HCT116 (cell line): Measurements from ENCODE around the gene PAMR1. TPM values are rescaled to one million over a fixed set of nuclear protein-coding genes. Genes with fewer than 3 reads are reported as not detected.

Source experiments
- ATAC-seq: fragments of 200-7000 bp; cut with Tn5 transposase; 2 replicates; pipeline ENCODE4 v1.9.1; 2020; ENCODE audit warnings: mild to moderate bottlenecking, moderate library complexity
- BruUV-seq: library from RNA; stranded (reverse); fragments of 400-500 nt; replicated peaks from 2 replicates; lab custom pipeline; 2021; lab: Mats Ljungman, UMichigan
- CTCF ChIA-PET: fragments of 300-600 bp; sonication (Branson Sonifier 250); formaldehyde crosslinking; loops from one replicate; lab custom pipeline; 2021; ENCODE audit warnings: antibody characterized with exemption; lab: Charles Lee
- POLR2A ChIA-PET: fragments of 300-600, 350-600 bp; sonication (Branson Sonifier 250); formaldehyde crosslinking; loops from one replicate; lab custom pipeline; 2021; ENCODE audit warnings: antibody characterized with exemption; lab: Charles Lee
- RAD21 ChIA-PET, 2 experiments: fragments of 300-600 bp; sonication (Branson Sonifier 250); formaldehyde crosslinking; loops; one replicate each; lab custom pipeline; 2023; ENCODE audit warnings: low total read pairs in 2 of 2; ENCODE audit not compliant: uncharacterized antibody in 2 of 2, unreplicated experiment in 2 of 2, low non-redundant PET in 1 of 2; lab: Charles Lee
- DNase-seq: peaks from one replicate; pipeline ENCODE4 v3.0.0-alpha.2; 2010; ENCODE audit warnings: low read depth, low spot score
- H2AFZ ChIP-seq: fragments of 200-600 bp; shearing (Covaris generic), sonication (generic); 2 replicates; pipeline ENCODE4 v1.6.1; 2017; ENCODE audit warnings: low read depth, mixed run types, mixed read lengths, antibody characterized with exemption, low read length; ENCODE audit not compliant: poor library complexity, severe bottlenecking
- H3K27ac ChIP-seq: 2 replicates; pipeline ENCODE4 v1.5.1; 2012; ENCODE audit warnings: low read depth, low read length
- H3K27me3 ChIP-seq: fragments of 200-600 bp; sonication (generic); 2 replicates; pipeline ENCODE4 v1.6.1; 2016; ENCODE audit warnings: mixed run types, low read length, mixed read lengths; ENCODE audit not compliant: insufficient read depth
- H3K36me3 ChIP-seq, 2 experiments: fragments of 200-500 bp in 1 of 2; fragments of 200-600 bp in 1 of 2; sonication (Bioruptor generic) in 1 of 2; sonication (generic) in 1 of 2; 2 replicates each; pipeline versions ENCODE4 v1.5.1 to v1.6.1; 2014 to 2016; ENCODE audit warnings: low read length in 2 of 2, inconsistent platforms in 1 of 2, mixed read lengths in 1 of 2, mixed run types in 1 of 2; ENCODE audit not compliant: insufficient read depth in 2 of 2, control insufficient read depth in 1 of 2
- H3K4me1 ChIP-seq, 2 experiments: fragments of 200-600 bp in 1 of 2; sonication (generic) in 1 of 2; 2 replicates each; pipeline versions ENCODE4 v1.5.1 to v1.6.1; 2012 to 2017; ENCODE audit warnings: low read length in 2 of 2, inconsistent platforms in 1 of 2, mild to moderate bottlenecking in 1 of 2, mixed read lengths in 1 of 2, mixed run types in 1 of 2, moderate library complexity in 1 of 2; ENCODE audit not compliant: insufficient read depth in 2 of 2, control insufficient read depth in 1 of 2
- H3K4me2 ChIP-seq: fragments of 200-600 bp; sonication (generic); 2 replicates; pipeline ENCODE4 v1.6.1; 2017; ENCODE audit warnings: mixed run types, low read length, mixed read lengths
- H3K4me3 ChIP-seq, 2 experiments: fragments of 200-600 bp in 1 of 2; sonication (generic) in 1 of 2; replicated peaks in 1 of 2; 2 replicates each; pipeline ENCODE4 v1.5.1; 2011 to 2016; ENCODE audit warnings: low read length in 2 of 2, control low read depth in 1 of 2, low read depth in 1 of 2, mild to moderate bottlenecking in 1 of 2, mixed read lengths in 1 of 2, mixed run types in 1 of 2
- H3K79me2 ChIP-seq: fragments of 200-600 bp; sonication (generic); 2 replicates; pipeline ENCODE4 v1.6.1; 2017; ENCODE audit warnings: mild to moderate bottlenecking, mixed run types, low read length, moderate library complexity, mixed read lengths; ENCODE audit not compliant: insufficient read depth
- H3K9ac ChIP-seq: fragments of 200-600 bp; sonication (generic); 2 replicates; pipeline ENCODE4 v1.6.1; 2016; ENCODE audit warnings: low read length, mixed read lengths
- H3K9me2 ChIP-seq: fragments of 200-600 bp; sonication (generic), shearing (Covaris generic); 2 replicates; pipeline ENCODE4 v1.6.1; 2017; ENCODE audit warnings: mixed run types, mild to moderate bottlenecking, moderate library complexity; ENCODE audit not compliant: insufficient read depth
- H3K9me3 ChIP-seq, 2 experiments: fragments of 200-500 bp in 1 of 2; fragments of 200-600 bp in 1 of 2; sonication (Bioruptor generic) in 1 of 2; sonication (generic) in 1 of 2; 2 replicates each; pipeline ENCODE4 v1.6.1; 2014 to 2017; ENCODE audit warnings: low read length in 2 of 2, mixed read lengths in 2 of 2, inconsistent platforms in 1 of 2, low read depth in 1 of 2, mild to moderate bottlenecking in 1 of 2, mixed run types in 1 of 2, moderate library complexity in 1 of 2; ENCODE audit not compliant: control insufficient read depth in 1 of 2, insufficient read depth in 1 of 2
- H4K20me1 ChIP-seq: fragments of 200-600 bp; sonication (generic), shearing (Covaris generic); 2 replicates; pipeline ENCODE4 v1.6.1; 2017; ENCODE audit warnings: mixed run types, mild to moderate bottlenecking, moderate library complexity; ENCODE audit not compliant: insufficient read depth
- ATF3 ChIP-seq: IDR thresholded peaks from 2 replicates; pipeline ENCODE4 v1.6.1; 2012
- CEBPB ChIP-seq: IDR thresholded peaks from 2 replicates; pipeline ENCODE4 v1.6.1; 2012; ENCODE audit warnings: low read depth
- EGR1 ChIP-seq: IDR thresholded peaks from 2 replicates; pipeline ENCODE4 v1.6.1; 2012; ENCODE audit warnings: low read depth
- ELF1 ChIP-seq: IDR thresholded peaks from 2 replicates; pipeline ENCODE4 v1.6.1; 2012; ENCODE audit warnings: low read depth, borderline replicate concordance
- EZH2phosphoT487 ChIP-seq: fragments of 200-600 bp; IDR thresholded peaks from 2 replicates; pipeline ENCODE4 v1.6.1; 2018; ENCODE audit warnings: antibody characterized with exemption, borderline replicate concordance
- FOSL1 ChIP-seq: IDR thresholded peaks from 2 replicates; pipeline ENCODE4 v1.6.1; 2012; ENCODE audit warnings: low read depth
- JUND ChIP-seq: IDR thresholded peaks from 2 replicates; pipeline ENCODE4 v1.6.1; 2012
- MAX ChIP-seq: IDR thresholded peaks from 2 replicates; pipeline ENCODE4 v1.6.1; 2012
- POLR2AphosphoS5 ChIP-seq: IDR thresholded peaks from 2 replicates; pipeline ENCODE4 v1.6.1; 2011; ENCODE audit warnings: mild to moderate bottlenecking, low read depth, low read length, moderate library complexity
- RAD21 ChIP-seq: IDR thresholded peaks from 2 replicates; pipeline ENCODE4 v1.6.1; 2012; ENCODE audit warnings: low read depth, mild to moderate bottlenecking
- SIN3A ChIP-seq: IDR thresholded peaks from 2 replicates; pipeline ENCODE4 v1.6.1; 2012; ENCODE audit warnings: low read depth
- SRF ChIP-seq: IDR thresholded peaks from 2 replicates; pipeline ENCODE4 v1.6.1; 2012; ENCODE audit warnings: low read depth
- TCF7L2 ChIP-seq: IDR thresholded peaks from 2 replicates; pipeline ENCODE4 v1.7.0; 2011; ENCODE audit warnings: borderline replicate concordance, inconsistent platforms; ENCODE audit not compliant: insufficient read depth, insufficient read length; ENCODE audit errors: extremely low read depth
- intact Hi-C: fragments of 100-400 bp; cut with micrococcal nuclease; formaldehyde crosslinking; loops from 2 replicates; pipeline ENCODE4 v1.10.0; 2022
- total RNA-seq: library from RNA; stranded (reverse); gene quantifications from one replicate; pipeline ENCODE4 v1.2.1, GENCODE V29; 2021; ENCODE audit not compliant: unreplicated experiment
- TF ChIP-seq, protein P1 (sequence below): IDR thresholded peaks from 2 replicates; pipeline ENCODE4 v1.6.1; 2012; ENCODE audit warnings: low read depth
- TF ChIP-seq, protein P2 (sequence below): IDR thresholded peaks from 2 replicates; pipeline ENCODE4 v1.6.1; 2011; ENCODE audit warnings: mild to moderate bottlenecking, low read length, moderate library complexity; ENCODE audit not compliant: insufficient replicate concordance; ENCODE audit errors: extremely low read depth

Gene PAMR1
- total RNA-seq, 1 experiment from 2014 or later: not detected

GRCh38 chr11:35564245-35564595 is 38.8 kb upstream of the PAMR1 start:
- no peaks in the 10 kb centered on the region for H3K4me1 ChIP-seq
- no TSS peak for BruUV-seq

More at GRCh38 chr11:35564245-35564595, 38.8 kb upstream of the PAMR1 start:
- intact Hi-C loops: no loop called here
- ChIA-PET POLR2A (no interaction called here), RAD21 (no interaction called here), CTCF (no interaction called here)
- Histone ChIP-seq H3K9me2 (no peaks in the 10 kb centered on the region), H3K27me3 (peaks cover 10% of the 10 kb centered on the region; the same call in 1 of the 2 replicates), H3K9me3 (no peaks in the 10 kb centered on the region), H3K36me3 (no peaks in the 10 kb centered on the region), H4K20me1 (no peaks in the 10 kb centered on the region), H3K27ac (no peak overlapping the region), H2AFZ (no peak overlapping the region), H3K4me3 (no peak overlapping the region), H3K4me2 (no peak overlapping the region), H3K9ac (no peak overlapping the region), H3K79me2 (no peaks in the 10 kb centered on the region)
- TF ChIP-seq, protein P1, sequence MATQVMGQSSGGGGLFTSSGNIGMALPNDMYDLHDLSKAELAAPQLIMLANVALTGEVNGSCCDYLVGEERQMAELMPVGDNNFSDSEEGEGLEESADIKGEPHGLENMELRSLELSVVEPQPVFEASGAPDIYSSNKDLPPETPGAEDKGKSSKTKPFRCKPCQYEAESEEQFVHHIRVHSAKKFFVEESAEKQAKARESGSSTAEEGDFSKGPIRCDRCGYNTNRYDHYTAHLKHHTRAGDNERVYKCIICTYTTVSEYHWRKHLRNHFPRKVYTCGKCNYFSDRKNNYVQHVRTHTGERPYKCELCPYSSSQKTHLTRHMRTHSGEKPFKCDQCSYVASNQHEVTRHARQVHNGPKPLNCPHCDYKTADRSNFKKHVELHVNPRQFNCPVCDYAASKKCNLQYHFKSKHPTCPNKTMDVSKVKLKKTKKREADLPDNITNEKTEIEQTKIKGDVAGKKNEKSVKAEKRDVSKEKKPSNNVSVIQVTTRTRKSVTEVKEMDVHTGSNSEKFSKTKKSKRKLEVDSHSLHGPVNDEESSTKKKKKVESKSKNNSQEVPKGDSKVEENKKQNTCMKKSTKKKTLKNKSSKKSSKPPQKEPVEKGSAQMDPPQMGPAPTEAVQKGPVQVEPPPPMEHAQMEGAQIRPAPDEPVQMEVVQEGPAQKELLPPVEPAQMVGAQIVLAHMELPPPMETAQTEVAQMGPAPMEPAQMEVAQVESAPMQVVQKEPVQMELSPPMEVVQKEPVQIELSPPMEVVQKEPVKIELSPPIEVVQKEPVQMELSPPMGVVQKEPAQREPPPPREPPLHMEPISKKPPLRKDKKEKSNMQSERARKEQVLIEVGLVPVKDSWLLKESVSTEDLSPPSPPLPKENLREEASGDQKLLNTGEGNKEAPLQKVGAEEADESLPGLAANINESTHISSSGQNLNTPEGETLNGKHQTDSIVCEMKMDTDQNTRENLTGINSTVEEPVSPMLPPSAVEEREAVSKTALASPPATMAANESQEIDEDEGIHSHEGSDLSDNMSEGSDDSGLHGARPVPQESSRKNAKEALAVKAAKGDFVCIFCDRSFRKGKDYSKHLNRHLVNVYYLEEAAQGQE: no peak
- TF ChIP-seq EGR1 (no peak), SRF (no peak), TCF7L2 (no peak), CEBPB (no peak), FOSL1 (no peak), ELF1 (no peak), EZH2phosphoT487 (no peak), SIN3A (no peak), POLR2AphosphoS5 (no peak), ATF3 (no peak), JUND (no peak), RAD21 (no peak), MAX (no peak)
- TF ChIP-seq, protein P2, sequence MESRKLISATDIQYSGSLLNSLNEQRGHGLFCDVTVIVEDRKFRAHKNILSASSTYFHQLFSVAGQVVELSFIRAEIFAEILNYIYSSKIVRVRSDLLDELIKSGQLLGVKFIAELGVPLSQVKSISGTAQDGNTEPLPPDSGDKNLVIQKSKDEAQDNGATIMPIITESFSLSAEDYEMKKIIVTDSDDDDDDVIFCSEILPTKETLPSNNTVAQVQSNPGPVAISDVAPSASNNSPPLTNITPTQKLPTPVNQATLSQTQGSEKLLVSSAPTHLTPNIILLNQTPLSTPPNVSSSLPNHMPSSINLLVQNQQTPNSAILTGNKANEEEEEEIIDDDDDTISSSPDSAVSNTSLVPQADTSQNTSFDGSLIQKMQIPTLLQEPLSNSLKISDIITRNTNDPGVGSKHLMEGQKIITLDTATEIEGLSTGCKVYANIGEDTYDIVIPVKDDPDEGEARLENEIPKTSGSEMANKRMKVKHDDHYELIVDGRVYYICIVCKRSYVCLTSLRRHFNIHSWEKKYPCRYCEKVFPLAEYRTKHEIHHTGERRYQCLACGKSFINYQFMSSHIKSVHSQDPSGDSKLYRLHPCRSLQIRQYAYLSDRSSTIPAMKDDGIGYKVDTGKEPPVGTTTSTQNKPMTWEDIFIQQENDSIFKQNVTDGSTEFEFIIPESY: no peak
- DNase-seq: no peak
- no peak for ATAC-seq
